Vagina (tissue), 2 donors: ENCODE results near the gene TNIK.

Source experiments
- CTCF ChIP-seq, 3 experiments: fragments of 450-650 bp in 2 of 3; fragments of 200-600 bp in 1 of 3; sonication (generic) in 1 of 3; IDR thresholded peaks; one replicate each; pipeline ENCODE4 v1.5.1; 2017 to 2019; ENCODE audit warnings: antibody characterized with exemption in 3 of 3, mild to moderate bottlenecking in 2 of 3, moderate library complexity in 2 of 3
- POLR2A ChIP-seq, 2 donors: fragments of 450-650 bp; IDR thresholded peaks; one replicate each; pipeline ENCODE4 v1.6.1; 2017; ENCODE audit warnings: antibody characterized with exemption in 2 of 2, mild to moderate bottlenecking in 2 of 2, moderate library complexity in 2 of 2
- POLR2AphosphoS5 ChIP-seq, 2 donors: sonication (generic); formaldehyde crosslinking; IDR thresholded peaks; one replicate each; pipeline ENCODE4 v1.9.0; 2017; ENCODE audit warnings: antibody characterized with exemption in 2 of 2, mild to moderate bottlenecking in 2 of 2, low read depth in 1 of 2; ENCODE audit not compliant: insufficient read depth in 1 of 2

- TF ChIP-seq CTCF (IDR thresholded peaks at IDR 0.05), result no peak
- TF ChIP-seq POLR2AphosphoS5 (IDR thresholded peaks at IDR 0.05; ENCODE audit: insufficient read depth in 1 of 2, low read depth in 1 of 2), result no peak
- TF ChIP-seq POLR2A (IDR thresholded peaks at IDR 0.05), result no peak
Observed at GRCh38 chr3:171365489-171365888, 94.7 kb downstream of the TNIK start.
